NCI-H526 (cell line): ENCODE results near the gene MYO1C.
"Not testable (repeated sequence)": the region's sequence is repeated elsewhere in the genome, so short reads cannot be mapped to it uniquely, and the experiment has no call there.

ENCODE experiments used
- DNase-seq, 2 experiments: peaks; one replicate each; lab custom pipeline; 2025; lab: John Stamatoyannopoulos, UW

The MYO1C gene

DNA sequence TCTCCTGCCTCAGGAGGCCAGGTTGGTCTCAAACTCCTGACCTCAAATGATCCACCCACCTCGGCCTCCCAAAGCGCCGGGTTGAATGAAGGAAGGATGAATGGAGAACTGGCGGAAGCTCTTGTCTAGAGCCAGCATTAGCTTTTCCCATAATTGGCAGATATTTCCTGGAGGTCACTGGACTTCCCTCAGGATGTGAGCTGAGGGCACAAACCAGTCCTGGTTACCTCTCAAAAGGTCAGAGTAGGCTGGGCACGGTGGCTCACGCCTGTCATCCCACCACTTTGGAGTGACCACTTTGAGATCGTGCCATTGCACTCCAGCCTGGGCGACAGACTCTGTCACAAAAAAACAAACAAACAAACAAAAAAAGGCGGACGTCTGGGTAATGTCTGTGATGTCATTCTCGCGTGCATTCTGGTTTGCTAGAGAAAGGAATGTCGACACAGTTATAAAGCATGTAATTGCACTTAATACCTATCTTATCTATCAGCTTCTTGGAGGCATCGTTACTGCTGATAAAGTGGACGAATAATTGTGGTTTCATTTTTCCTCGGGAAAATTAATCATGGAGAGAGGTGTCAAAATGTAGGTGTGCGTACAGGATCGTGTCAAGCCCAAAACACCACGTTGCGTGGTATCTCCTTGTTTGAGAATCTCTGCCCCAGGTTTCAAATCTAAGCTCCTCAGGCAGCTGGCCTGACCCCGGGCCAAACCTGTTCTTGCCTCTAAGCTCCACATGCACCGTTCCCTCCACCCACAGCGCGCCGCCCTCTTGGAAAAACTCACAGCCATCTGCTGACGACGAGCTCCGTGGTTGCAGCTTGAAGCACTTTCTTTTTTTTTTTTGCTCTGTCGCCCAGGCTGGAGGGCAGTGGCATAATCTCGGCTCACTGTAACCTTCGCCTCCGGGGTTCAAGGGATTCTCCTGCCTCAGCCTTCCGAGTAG is 30.0 kb downstream of the MYO1C start:
- no peak for DNase-seq

DNA sequence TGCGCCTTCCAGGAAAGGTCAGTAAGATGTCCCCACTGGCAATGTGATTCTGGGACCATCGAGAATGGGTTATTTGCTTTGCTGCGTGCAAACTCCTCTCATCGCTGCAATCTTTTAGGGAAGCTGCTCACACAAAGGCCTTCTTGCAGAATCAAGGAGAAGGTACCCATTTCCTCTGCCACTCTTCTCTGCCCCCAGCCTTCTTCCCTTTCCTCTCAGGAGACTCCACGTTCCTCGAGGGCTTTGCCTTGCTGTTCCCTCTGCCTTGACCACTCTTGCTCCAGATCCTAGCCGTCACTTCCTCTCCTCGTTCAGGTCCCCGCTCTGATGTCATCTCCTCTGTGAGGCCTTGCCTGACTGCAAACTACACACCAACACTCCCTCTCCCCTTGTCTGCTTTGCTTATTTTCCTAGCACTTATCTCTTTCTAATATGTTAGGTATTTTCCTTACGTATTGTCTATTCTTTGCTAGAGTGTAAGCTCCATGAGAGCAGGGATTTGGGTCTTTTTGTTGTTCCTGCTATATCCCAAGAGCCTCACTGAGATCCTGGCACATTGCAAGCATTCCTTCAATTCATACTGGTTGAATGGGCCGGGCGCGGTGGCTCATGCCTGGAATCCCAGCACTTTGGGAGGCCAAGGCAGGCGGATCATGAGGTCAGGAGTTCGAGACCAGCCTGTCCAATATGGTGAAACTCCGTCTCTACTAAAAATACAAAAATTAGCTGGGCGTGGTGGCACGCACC is 31.1 kb downstream of the MYO1C start:
- no peak for DNase-seq

DNA sequence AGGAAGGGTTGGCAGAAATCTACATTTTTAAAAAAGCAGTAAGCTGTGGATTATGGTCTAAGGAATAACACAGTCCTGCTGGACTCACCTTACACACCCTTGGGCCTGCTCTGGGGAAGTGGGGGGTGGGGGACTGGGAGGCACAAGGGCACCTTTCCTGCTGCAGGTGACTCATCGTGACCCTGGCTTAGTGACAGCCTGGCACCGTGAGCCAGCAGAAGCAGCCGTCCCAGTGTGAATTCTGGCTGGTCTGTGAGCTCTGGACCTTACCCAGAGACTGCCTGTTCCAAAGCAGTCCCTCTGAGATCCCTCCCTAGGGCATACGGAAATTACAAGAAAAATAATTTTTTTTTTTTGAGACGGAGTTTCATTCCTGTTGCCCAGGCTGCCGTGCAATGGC is 32.3 kb downstream of the MYO1C start:
- no peak for DNase-seq

- DNase-seq: peak; percentile 71 to 93
Observed at GRCh38 chr17:1455797-1456599, 36.5 kb downstream of the MYO1C start, which contains the start of gene CRK. TSS of gene CRK (minus strand) at chr17:1456232. CDS start at chr17:1456117, 115 bp downstream.

GRCh38 chr17:1455291-1455796 is 37.1 kb downstream of the MYO1C start:
- peak; percentile 14 to 38 for DNase-seq

DNA sequence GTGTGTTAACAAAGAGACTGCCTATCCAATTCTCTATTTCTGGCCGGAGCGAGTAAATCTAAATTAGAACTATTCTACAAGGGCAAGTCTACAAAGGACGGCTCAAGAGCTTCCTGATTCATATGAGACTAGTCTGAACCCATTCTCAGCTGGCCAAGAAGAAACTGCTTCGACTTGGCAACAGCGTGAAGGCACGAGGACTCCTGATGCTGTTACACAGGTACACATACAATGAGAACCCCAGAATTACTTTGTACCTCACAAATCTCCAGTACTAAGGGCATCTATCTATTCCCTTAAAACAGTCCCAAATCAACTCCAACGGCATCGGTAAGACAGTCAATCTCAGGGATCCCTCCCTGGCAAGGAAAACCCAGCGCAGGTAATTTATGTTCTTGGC is 37.9 kb downstream of the MYO1C start:
- DNase-seq: no peak

DNA sequence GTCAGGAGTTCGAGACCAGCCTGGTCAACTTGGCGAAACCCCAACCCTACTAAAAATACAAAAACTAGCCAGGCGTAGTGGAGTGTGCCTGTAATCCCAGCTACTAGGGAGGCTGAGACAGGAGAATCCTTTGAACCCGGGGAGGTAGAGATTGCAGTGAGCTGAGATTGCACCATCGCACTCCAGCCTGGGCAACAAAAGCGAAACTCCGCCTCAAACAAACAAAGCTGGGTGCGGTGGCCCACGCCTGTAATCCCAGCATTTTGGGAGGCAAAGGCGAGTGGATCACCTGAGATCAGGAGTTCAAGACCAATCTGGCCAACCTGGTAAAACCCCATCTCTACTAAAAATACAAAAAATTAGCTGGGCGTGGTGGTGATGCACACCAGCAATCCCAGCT is 38.8 kb downstream of the MYO1C start:
- DNase-seq: not testable (repeated sequence)

DNA sequence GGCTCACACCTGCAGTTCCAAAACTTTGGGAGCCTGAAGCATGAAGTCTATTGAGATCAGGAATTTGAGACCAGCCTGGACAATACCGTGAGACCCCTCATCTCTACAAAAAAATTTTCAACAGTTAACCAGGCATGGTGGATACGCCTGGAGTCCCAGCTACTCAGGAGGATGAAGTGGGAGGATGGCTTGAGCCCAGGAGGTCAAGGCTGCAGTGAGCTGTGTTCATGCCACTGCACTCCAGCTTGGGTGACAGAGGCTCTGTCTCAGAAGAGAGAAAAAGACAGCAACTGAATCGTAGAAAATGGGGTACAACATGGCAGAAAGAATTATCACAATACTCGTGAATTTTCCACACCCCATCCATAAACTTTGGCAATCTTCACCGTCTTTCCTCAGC is 39.6 kb downstream of the MYO1C start:
- no peak for DNase-seq

- not testable (repeated sequence) for DNase-seq
Observed at GRCh38 chr17:1450261-1450660, 42.2 kb downstream of the MYO1C start.

DNA sequence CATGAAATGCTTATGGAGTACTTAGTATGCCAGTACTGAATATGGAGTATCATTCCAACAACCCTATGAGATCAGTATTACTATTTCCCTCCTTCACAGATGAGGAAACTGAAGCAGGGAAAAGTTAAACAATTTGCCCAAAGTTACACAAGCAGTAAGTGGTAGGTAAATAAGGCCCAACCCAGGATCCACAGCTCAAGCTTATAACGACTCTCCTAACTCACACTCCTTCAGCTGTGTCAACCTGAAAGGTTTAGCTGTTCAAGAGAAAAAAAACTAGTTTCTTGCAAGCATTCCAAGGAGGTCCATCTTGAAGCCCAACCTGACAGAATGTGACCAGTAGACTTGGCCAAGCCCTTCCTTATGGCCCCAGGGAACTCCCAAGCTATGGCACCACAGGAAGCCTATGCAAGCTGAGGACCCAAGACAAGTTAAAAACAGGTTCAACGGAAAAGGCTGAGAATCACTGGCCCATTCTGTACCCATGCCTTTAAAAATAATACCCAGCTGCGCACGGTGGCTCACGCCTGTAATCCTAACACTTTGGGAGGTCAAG is 43.0 kb downstream of the MYO1C start:
- no peak for DNase-seq

- no peak for DNase-seq
Observed at GRCh38 chr17:1447052-1447451, 45.4 kb downstream of the MYO1C start.

DNA sequence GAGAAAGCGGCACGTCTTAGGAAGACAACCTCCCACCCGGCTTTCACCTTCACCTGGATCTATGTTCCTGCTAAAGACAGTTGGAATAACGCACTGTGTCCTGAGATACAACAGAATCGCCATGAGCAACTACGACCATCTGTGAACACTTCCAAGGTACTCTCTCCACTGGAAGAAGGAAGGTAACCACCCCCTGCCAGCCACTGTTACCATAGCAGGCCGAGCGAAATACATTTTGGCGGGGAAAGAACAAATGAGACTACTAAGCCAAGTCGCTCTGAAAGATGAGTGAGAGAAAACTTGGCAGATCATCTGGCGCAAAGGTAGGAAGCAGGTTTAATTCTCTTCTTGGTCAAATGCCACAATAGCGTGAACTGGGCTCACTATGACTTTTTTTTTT is 46.3 kb downstream of the MYO1C start:
- DNase-seq: no peak

DNA sequence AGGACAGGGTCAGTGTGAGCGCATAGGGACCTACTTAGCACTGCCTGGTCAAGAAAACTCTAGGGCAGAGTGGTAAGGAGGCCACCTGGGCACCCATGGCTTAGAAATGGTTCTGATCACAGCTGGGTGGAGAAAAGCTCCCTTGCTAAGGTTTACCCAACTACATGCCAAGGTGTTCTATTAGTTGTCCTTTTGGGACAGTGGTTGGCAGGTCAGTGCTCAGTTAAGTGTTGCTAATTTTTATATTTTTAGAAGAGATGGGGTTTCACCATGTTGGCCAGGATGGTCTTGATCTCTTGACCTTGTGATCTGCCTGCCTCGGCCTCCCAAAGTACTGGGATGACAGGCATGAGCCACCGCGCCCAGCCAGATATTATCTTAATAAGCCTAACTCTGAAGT is 46.8 kb downstream of the MYO1C start:
- not testable (repeated sequence) for DNase-seq

DNA sequence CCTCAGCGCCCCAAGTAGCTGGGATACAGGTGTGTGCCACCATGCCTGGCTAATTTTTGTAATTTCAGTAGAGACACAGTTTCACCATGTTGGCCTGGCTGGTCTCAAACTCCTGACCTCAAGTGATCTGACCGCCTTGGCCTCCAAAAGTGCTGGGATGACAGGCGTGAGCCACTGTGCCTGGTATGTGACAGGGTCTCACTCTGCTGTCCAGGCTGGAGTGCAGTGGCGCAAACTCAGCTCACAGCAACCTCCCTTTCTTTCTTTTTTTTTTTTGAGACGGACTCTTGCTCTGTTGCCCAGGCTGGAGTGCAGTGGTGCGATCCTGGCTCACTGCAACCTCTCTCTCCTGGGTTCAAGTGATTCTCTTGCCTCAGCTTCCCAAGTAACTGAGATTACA is 49.8 kb downstream of the MYO1C start:
- DNase-seq: not testable (repeated sequence)

- DNase-seq: no peak
Observed at GRCh38 chr17:1442187-1442586, 50.3 kb downstream of the MYO1C start.

DNA sequence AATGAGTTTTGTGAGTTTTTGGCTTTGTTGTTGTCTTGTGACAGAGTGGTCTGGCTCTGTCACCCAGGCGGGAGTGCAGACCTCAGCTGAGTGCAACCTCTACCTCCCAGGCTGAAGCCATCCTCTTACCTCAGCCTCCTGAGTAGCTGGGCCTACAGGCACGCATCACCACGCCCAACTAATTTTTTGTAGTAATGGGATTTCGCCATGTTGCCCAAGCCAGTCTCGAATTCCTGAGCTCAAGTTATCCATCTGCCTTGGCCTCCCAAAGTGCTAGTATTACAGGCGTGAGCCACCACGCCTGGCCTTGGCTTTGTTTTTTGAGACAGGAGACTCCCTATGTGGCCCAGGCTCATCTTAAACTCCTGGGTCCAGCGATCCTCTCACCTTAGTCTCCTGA is 51.6 kb downstream of the MYO1C start:
- no peak for DNase-seq

DNA sequence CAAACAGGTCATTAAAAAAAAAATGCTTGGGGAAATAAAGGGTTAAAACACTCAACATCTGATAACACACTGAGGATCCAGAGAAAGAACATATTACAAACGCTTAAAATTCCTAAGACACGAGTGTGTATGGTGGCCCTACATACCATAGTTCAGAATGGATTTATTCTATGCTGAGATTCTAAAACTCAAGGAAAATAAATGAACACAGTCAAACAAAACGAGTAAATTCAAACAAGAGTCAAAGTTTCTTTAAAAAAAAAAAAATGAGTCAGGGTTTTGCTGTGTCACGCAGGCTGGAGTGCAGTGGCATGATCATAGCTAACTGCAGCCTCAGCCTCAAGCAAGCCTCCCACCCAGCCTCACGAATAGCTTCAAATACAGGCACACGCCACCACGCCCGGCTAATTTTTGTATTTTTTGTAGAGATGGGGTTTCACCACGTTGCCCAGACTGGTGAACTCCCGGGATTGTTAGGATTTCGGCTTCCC is 53.8 kb downstream of the MYO1C start:
- no peak for DNase-seq

- DNase-seq: no peak
Observed at GRCh38 chr17:1435326-1435725, 57.2 kb downstream of the MYO1C start.

- DNase-seq: no peak
Observed at GRCh38 chr17:1434150-1434549, 58.3 kb downstream of the MYO1C start.

DNA sequence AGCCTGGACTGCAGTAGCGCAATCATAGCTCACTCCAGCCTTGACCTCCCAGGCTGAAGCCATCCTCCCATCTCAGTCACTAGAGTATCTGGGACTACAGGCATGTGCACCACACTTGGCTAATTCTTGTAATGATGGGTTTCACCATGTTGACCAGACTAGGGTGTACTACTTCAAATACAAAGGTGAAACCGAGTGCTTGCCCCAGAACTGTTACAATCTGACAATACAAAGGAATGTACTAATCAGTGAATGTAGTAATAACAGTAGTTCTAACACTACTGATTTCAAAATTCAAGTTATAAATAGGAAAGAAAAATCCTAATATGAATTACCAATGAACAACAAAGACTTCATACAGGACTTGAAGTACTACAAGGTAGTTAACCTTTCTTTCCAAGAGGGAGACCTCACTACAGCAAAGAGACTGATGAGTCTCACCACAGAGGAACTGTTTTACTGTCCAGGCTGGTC is 60.8 kb downstream of the MYO1C start:
- DNase-seq: no peak

DNA sequence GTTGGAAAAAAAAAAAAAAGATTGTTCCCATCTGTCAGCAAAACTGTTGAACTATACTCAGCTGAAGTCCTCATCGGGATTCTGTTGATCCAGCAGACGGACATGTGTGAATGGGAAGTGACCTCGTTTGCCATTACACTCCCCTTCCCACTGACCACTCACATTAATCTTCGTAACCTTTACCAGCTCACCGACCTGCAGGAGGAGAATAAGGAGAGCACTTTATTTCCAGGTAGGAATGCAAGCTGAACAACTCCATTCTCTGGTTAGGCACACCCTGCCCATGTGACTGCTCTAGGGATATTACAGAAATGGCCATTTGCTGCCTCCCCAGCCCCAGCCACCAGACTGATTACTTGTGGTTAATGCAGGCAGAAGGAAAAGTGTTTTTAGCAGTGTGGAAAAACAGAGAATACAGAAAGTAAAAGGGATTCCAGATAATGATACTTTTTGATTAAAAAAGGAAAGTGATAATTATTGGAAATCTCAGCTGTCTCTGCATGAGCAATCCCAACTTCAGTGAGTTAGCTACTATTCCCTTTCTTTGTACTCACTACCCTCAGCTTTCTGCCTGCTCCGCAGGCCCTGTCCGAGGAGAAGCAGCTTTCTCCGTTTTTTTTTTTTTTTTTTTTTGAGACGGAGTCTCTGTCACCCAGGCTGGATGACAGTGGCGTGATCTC is 68.9 kb downstream of the MYO1C start:
- DNase-seq: no peak
